WI38 (cell line): ENCODE results near the gene KCMF1.

Experiments used
- H3K4me3 ChIP-seq: 2 replicates; pipeline ENCODE4 v1.5.1; 2011; ENCODE audit warnings: low read depth, mild to moderate bottlenecking, control low read depth, low read length
- TF ChIP-seq, protein P1 (sequence below): IDR thresholded peaks from 2 replicates; pipeline ENCODE4 v1.5.1; 2012; ENCODE audit warnings: low read depth, mild to moderate bottlenecking, control low read depth, low read length

The KCMF1 gene

DNA sequence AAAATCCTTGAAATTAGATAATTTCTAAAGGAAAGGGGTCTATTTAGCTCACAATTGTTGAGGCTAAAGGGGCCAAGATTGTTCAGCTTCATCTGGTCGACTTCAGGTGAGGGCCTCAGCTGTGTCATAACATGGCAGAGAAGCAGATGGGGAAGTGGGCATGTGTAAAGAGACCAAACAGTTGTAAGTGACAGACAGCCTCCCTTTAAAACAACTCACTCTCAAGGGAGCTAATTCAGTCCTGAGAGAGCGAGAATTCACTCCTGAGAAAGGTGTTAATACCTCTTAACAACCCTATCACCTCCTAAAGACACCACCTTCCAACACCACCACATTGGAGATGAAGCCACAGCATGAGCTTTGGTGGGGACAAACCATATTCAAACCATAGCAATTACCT is 62.4 kb downstream of the KCMF1 start:
- TF ChIP-seq, protein P1, sequence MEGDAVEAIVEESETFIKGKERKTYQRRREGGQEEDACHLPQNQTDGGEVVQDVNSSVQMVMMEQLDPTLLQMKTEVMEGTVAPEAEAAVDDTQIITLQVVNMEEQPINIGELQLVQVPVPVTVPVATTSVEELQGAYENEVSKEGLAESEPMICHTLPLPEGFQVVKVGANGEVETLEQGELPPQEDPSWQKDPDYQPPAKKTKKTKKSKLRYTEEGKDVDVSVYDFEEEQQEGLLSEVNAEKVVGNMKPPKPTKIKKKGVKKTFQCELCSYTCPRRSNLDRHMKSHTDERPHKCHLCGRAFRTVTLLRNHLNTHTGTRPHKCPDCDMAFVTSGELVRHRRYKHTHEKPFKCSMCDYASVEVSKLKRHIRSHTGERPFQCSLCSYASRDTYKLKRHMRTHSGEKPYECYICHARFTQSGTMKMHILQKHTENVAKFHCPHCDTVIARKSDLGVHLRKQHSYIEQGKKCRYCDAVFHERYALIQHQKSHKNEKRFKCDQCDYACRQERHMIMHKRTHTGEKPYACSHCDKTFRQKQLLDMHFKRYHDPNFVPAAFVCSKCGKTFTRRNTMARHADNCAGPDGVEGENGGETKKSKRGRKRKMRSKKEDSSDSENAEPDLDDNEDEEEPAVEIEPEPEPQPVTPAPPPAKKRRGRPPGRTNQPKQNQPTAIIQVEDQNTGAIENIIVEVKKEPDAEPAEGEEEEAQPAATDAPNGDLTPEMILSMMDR: no peak

DNA sequence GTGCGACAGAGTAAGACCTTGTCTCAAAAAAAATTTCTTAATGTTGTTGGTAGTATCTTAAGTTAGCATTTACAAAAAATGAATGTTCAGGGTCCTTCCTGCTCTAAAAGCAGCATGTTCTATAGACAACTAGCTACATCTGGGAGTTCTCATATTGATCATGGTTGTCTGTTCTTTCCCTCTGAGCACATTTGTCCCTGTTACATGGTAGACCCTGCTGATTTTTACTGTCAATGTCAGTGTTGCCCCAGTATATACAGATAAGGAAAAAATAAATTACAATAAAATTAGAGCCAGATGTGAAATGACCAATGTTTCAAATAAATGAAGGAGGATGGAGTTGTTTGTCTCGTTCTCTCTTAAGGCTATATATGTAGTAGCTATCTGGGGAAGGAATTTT is 63.2 kb downstream of the KCMF1 start:
- no peak overlapping the region for H3K4me3 ChIP-seq
- TF ChIP-seq, protein P1: no peak

More for the DNA sequence above, 62.4 kb downstream of the KCMF1 start:
- no peak overlapping the region for H3K4me3 ChIP-seq

DNA sequence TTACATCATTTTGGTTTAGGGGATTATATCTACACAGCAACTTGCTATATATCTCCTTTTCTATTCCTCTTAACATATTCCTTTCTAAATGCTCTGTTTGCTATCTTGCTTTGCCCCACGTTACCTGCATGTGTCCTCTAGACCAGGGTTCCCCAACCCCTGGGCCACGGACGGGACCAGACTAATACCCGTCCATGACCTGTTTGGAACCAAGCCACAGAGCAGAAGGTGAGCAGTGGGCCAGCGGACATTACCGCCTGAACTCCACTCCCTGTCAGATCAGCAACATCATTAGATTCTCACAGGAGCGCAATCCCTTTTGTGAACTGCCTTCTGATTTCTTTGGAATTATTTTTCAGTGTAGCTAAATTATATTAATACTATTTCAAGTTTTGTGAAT is 66.7 kb downstream of the KCMF1 start:
- no peak overlapping the region for H3K4me3 ChIP-seq
- TF ChIP-seq, protein P1: no peak

DNA sequence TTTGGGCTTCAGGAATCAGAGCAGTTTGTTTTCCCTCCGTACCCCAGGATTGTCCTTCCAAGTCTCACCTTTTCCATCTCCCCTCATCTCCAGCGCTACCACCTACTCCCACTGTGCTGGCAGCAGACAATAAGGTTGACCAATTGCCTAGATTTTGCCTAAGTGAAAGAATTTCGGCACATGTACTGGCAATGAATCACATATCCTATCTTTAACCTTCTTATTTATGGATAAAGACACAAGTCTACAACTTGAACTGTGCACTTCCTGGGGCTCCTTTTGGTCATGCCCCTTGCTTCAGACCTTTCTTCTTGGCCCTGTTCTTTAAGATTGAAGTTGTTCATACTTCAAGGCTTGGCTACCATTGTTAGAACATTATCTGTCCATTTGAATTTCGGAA is 71.4 kb downstream of the KCMF1 start:
- TF ChIP-seq, protein P1: no peak
- no peak overlapping the region for H3K4me3 ChIP-seq

DNA sequence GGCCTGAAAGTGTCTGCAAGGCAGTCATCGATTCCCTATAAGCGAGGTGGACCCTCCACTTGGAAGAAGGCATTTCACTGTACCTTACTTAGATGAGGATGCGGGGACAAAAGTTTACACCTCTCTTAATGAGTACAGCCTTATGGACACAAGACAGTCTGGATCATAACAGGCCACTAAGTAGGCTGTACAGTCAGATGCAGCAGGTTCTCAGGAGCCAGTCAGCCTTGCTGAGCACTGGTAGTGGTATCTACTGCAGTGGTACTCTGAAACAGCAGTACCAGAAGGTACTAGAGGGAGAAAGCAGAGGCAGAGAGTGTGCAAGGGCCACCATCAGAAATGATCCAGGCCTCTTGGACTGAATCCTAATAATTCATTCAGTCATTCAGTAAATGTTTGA is 77.6 kb downstream of the KCMF1 start:
- no peak overlapping the region for H3K4me3 ChIP-seq
- TF ChIP-seq, protein P1: no peak

DNA sequence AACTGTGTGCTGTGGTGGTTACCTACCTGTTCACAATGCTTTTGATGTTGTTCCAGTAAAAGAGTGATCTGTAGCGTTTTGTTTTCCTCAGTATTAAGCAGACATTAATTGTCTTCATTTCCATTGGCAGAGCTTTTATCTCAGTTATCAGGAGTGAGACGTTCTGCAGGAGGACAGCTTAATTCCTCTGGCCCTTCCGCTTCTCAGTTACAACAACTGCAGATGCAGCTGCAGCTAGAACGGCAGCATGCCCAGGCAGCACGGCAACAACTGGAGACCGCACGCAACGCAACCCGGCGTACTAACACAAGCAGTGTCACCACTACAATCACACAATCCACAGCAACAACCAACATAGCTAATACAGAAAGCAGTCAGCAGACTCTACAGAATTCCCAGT is 78.3 kb downstream of the KCMF1 start:
- TF ChIP-seq, protein P1: no peak
- H3K4me3 ChIP-seq: no peak overlapping the region

DNA sequence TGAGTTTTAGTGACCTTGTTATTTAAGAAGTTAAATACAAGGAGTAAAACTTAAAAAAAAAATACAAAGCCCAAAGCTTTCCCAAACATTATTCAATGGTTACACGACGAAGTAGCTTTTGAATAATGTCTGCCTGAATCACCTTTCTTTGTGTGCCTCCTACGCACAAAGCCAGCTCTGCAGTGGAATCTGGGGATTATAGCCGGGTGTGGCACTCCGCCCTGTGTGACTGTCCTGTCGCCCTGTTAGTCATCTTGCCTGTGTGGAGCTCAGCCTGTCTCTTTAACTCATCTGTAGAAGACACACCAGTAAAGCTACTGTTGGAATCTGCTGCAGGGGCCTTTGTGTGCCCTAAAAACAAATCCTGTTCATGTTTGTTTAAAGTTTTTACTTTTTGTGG is 82.8 kb downstream of the KCMF1 start:
- no peak overlapping the region for H3K4me3 ChIP-seq
- TF ChIP-seq, protein P1: no peak
